MV-4-11 (cell line): ENCODE results near the gene LRP2.
A peak's percentile ranks its signal among the peaks of the same experiment; 100 is the strongest.
"Not testable (repeated sequence)": the region's sequence is repeated elsewhere in the genome, so short reads cannot be mapped to it uniquely, and the experiment has no call there.

Experiments used
- DNase-seq: peaks from one replicate; lab custom pipeline; 2025; lab: John Stamatoyannopoulos, UW

LRP2 gene

DNA sequence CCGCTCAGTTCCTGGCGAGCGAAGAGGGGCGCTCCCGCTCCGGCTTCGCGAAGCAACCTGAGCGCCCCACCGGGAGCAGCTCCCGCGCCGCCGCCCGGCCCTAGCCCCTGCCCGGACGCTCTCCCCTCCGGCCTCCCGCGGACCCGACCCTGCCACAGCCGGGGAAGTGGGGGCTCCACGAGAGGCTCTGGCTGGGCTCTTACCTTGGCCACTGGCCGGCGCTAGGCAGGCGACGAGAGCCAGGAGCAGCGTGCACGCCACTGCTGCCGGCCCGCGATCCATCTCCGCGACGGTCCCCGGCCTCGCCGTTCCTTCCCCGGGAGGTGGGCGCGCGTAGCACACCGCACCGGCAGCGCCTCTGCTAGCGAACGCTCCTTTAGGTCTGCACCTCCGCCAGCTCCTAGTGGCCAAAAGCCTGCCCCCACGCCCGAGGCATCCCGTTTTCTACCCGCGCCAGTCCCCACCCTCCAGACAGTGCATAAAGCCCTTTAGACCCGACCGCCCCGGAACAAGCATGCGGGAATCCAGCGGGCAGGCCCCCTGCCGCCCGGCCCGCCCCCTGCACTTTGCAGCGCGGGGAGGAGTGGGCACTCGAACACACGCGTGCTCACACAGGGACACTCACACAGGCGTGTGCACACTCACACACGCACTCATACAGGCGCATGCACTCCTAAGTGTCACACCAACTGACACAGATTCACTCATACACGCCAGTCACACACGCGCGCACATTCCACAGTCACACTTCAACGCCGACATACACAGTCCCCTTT lies at the start of gene LRP2:
TSS of gene LRP2 (minus strand) at position 417 of the 776 bp plus-strand sequence. CDS start at position 282, 135 bp downstream.
- no peak for DNase-seq

DNA sequence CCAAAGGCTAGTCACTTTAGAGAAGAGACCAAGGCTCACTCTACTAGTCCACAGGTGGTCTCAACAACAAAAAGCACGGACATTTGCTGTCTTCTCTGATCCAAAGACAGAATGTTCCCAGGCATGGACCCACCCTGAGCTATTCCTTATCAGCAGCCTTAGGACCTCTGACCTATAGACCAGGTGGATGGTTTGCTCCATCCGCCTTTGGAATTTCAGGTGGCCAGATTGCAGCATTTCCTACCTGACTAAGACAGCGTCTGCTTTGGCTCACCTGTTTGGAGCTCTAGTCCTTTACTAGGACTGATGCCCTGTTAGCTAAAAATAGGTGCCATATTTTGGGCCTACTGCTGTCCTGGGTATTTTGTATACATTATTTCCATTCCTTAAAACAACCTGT lies 44.6 kb upstream of the LRP2 start:
- no peak for DNase-seq

DNA sequence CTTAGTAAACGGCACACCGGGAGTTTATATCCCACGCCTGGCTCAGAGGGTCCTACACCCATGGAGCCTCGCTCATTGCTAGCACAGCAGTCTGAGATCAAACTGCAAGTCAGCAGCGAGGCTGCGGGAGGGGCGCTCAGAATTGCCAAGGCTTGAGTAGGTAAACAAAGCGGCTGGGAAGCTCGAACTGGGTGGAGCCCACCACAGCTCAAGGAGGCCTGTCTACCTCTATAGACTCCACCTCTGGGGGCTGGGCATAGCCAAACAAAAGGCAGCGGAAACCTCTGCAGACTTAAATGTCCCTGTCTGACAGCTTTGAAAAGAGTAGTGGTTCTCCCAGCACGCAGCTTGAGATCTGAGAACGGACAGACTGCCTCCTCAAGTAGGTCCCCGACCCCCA lies 37.2 kb upstream of the LRP2 start:
- not testable (repeated sequence) for DNase-seq

DNA sequence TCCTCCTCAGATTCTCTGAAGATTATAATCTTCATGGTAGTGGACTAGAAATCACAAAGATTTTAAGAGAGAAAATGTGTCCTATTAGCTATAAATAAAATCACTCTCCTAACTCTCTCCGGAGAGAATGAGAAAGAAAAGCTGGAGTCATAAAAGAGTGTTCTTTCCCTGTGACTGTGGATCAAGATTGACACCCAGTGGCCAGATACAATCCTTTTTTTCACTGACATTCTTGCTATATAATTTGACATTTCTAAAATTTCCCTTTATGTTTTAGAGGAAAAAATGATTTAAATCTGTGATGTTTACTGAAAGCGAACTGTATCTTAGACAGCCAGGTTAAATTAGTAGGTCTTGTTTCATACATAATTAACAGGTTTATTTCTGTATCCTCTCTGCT lies 35.4 kb upstream of the LRP2 start:
- DNase-seq, result no peak

DNA sequence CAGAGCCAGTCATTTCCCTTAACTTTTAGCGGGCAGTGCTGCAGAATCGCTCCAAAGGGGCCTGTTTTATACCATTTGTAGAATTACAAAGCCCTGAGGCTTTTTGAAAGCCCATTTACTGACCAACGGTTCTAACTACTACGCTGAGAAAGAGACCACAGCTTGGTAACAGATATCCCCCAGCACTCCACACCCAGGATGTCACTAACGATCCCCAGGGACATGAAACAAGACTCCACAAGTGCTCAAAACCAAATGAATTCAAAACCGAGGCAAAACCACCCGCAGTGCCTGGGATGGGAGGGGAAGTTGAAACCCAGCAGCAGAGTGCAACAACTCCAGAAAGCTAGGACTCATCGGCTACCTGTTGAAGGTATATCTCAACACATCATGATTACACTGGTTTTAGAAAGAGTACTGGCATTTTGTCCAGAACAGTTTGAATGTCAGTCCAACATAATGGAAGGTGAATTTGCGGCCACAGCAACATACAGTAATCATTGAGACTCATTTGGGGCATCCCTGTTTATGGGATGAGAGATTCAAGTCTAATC lies 33.6 kb upstream of the LRP2 start:
- DNase-seq, result no peak

DNA sequence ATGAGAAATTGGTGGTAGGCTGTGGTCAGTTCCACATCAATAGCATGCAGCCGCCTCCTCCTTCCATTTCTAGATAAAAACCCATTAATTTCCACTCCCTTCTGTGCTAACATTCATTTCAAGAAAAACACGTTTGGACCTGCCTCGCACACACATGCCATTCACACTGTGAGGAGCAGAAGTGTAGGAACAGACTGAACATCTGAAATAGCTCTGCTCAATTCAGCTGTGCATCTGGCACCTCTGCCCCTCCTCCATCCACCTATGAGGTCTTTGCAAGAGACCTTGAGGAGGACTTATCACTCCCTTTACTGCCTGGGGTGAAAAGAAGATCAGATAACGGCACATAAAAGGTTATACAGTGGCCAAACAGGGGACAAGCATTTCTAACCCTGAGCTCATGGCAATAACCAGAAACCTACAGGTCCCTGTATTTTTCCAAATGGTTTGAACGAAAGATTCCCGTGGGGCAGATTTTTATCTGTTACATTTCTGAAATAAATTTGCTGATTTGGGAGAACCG lies 30.8 kb upstream of the LRP2 start:
- DNase-seq, result no peak

DNA sequence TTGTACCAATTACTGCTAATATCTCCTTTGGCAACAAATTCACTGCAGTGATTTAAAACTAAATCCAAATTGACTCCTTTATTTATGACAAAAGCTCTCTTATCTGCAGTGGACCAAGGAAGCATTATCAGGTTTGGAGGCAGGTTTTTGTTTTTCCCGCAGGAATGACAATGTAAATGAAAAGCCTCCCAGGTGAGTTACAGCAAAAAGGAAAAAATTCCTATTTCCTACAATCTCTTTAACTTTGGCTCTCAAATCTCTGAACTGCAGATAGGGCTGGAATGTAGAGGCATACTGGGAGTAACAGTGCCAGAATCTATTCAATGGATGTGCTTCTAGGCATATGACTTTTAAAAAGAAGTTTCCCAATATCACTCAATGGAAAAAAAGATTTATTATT lies 28.9 kb upstream of the LRP2 start:
- no peak for DNase-seq

DNA sequence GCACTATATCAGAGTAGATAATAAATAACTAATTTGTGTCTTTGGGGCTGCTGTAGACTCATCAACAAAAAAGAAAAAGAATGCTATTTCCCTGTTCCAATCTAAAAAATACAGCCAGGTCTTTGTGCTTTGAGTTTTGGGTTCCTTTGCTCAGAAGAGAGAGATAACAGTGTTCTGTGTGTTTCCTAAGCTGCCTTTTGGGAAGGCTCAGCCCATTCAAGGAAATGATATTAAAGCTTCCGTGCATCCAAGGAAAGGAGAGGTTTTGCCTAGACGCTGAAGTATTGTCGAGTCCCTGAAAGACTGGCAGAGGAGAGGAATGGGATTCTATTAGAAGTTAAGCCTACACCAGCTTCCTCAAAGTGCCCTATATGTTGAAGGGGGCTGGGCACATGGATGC lies 25.8 kb upstream of the LRP2 start:
- no peak for DNase-seq

DNA sequence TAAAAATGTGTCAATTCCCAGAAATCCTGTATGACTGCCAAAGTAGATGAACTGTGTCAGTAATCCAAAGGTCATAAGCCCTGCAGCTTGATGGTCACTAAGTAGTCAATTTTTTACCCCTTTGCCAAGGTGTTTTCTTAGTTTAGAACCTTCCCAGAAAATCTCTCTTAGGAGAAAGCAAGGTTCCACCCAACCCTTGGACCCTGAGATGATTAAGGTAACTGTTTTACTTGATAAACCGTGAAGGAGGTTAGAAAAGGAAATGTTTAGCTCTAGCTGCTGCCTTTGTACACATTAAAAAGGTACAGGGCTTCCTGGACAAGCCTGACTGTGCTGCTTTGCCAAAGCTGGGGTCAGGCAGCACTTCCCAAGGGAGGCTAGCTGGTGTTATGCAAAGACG lies 24.4 kb upstream of the LRP2 start:
- no peak for DNase-seq

DNA sequence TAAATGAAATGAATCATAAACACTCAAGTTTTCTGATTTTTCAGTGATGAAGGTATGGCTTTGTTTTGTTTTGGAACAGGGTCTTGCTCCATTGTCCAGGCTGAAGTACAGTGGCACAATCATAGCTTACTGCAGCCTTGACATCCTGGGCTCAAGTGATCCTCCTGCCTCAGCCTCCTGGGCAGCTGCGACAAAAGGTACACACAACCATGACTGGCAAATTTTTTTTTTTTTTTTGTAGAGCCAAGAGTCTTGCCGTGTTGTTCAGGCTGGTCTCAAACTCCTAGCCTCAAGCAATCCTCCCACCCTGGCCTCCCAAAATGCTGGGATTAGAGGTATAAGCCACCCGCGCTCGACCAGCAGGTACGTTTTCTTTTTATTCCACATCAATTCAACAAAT lies 22.5 kb upstream of the LRP2 start:
- DNase-seq, result no peak

DNA sequence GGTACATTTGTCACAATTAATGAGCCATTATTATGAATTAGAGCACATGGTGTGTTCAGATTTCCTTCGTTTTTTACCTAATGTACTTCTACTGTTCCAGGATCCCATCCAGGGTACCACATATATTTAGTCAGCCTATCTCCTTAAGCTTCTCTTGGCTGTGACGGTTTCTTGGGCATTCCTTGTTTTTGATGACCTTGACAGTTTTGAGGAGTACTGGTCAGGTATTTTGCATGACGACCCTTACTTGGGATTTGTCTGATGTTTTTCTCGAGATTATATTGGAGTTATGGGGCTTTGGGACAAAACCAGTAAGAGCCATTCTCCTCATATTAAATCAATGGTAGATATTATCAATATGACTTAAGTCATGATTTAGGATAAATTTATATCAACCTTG lies 10.2 kb upstream of the LRP2 start:
- DNase-seq, result no peak

DNA sequence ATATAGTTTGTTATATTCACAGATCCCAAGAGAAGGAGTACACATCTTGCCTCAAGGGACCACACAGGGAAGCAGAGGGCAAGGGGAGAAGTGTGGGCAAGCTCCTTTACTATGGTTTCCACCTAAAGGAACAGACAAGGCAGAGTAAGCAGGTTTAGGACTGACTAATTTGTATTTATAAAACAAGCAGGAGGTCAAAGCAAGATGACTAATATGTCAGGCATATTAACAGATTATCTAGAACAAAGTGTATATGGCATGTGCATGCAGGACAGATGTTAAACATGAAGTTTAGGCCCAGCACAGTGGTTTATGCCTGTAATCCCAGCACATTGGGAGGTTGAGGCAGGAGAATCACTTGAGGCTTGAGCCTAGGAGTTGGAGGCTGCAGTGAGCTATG lies 3.7 kb upstream of the LRP2 start:
- DNase-seq, result no peak

DNA sequence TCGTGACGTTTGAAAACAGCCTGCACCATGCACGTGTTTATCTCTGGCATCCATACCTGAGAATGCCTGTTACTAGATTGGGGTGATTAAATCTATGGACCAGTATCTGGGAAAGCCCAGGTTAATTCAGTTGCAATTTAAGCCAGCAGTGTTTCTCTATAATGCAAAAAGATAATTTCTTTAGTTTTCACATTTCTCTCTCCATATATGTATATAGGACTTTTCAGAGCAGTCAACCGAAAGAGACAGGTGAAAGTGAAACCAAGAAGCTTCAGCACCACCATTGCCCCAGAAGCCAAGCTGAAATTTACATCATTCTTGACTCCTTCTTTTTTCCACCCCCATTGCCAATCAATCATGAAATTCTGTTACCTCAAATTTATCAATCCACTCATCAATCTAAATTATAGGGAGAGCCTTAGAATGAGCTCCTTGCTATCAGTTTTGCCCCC lies 2.7 kb upstream of the LRP2 start:
- DNase-seq, result no peak

DNA sequence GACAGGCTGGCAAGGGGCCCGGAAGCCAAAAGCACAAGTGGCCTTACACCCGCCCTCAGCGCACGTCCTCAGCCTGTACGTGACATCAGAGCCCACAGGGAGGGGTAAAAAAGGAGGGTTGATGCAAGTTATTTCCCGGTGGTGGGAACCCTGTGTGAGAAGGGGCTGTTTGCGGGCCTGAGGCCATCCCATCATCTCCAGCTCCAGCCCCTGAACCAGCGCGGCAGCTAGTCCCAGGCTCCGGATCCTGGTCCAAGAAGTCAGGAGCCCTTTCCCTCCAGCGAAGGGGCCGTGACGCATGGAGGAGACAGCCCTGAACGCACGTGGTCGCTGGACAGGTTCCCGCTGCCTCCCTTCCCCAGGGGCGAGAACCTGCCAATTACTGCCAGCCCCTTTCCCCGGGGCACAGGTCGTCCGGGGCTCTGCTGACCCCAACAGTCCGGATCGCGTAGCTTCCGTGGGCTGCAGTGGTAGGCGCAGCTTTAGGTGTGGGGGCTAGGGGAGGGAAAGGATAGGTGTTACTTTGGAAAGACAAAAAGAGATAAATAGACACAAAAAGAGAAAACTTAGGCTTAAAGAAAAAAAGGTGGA lies 1.3 kb upstream of the LRP2 start:
- DNase-seq, result no peak

DNA sequence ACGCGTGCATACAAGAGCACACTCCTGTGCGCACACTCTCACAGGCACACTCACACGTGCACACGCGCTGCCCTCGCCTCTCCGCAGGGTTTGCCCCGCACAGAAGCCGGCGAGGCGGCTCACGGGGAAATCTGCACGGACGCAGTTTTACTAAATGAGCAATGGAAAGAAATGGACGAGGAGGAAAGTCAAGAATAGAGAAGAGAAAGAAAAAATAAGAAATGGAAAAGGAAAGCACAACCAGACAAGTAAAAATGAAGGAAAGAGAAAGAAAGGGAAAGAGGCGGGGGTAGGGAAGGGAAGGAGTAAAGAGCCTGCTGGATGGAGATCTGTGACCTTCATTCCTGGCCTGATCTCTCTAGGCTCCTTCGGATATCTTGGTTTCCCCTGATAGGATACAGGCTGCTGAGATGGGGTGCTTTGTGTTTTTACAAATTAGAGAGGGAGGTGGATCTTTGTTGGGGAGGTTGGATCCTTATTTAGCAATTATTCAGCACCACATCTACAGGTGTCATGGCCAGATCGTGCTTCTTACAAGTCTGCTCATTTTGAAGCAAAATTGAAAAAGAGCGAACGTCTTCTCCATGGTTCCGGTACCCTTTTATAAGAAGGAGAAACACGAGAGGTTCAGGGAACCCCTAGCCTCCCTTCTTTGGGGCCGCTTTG lies 693 bp upstream of the LRP2 start:
- no peak for DNase-seq

DNA sequence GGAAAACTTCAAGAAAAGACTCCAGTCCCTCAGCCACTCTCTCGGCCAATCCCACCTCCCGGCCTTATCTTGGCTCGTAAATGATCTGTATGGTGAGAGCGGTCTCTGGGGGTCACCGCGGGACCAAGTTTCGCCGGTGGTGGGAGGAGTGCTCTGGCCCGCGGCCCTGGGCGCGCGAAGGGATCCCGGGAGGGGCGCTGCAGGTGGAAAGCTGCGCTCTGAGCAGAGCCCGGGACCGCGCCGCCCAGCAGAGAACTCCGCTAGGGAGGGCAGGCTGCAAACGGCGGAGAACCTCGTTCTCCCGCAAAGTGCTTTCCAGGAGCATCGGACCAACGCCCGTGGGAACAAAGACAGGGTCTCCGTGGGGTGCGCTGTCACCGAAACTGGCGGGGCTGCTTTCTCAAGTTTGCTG lies 622 bp downstream of the LRP2 start:
- no peak for DNase-seq

DNA sequence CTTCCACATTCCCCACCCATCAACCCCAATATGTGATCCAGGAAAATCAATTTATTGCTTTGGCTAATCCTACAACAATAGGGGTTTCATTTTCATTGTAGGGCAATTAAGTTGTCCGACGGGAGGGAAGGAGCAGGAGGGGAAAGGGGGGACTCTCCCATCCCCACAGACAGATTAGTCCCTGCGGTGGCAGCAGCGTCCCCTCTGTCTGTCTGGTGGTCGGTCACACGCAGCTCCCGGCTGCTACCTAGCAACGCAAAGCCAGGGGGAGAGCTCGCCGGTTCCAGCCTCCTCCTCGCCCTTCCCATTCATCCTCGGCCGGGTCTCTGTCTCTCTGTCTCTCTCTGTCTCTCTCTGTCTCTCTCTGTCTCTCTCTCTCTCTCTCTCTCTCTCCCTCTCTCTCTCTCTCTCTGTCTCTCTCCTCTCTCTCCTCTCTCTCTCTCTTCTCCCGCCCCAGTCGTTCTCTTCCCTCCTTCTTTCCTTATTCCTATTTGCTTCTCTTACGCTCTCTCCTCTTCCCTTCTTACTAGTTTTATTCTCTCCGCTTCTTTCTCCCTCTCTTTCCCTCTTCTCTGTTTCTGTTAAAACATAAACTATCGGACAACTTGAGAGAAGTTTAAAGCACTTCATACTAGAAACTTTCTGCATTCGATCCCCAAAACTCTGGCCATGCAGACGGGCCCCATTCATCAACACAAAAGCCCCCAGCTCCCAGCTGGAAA lies 1.2 kb downstream of the LRP2 start:
- no peak for DNase-seq

DNA sequence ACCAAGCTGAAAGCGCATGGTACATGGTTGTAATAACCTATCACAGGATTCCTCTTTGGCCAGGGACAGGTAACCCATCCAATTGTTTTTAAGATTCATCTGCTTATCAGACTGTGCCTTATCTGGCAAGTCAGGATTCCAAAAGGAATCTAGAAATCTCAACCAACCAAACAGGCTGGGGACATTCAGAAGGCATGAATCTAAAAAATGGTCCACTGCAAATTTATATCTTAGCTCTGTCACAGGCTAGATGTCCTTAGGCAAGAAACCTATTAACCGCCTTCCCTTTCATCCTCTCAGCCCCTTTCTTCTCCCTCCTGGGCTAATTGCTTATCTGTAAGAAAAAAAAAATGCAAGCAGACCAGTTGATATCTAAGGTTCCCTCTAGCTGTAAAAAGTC lies 4.3 kb downstream of the LRP2 start:
- no peak for DNase-seq

DNA sequence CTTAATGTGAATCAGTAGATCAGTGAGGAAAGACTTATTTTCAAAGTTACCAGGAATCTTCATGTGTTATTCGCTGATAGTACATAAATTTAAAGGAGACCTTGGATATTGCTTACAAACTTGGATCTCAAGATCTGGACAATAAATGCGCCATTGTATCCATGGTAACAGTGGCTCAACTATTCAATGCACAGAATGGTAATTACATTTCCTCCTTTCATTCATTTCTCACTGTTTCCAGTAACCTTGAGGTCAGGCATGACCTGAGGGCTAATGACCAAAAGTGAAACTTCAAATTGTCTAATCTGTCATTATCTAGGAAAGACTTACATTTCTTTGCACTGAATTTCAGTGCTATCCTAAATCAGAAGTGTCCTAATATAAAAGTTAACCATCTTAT lies 8.1 kb downstream of the LRP2 start:
- DNase-seq, result no peak

DNA sequence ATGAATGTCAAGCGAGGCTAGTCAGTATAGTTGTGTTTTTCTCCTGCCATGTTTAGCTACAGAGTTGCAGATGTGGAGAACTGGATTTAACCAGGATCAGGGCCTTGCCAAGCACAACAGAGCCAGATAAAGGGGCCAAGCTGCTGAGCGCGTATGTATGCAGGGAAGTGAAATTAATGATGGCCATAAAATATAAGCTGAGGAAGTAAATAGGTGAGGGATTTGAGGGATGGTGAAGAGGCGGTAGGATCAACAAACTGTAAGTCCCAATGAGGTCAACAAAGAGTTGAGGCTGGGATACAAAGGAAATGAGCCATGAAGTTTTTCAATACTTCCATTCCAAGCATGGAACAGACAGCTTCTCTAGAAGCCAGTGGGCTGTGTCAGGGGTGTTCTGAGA lies 10.6 kb downstream of the LRP2 start:
- no peak for DNase-seq

DNA sequence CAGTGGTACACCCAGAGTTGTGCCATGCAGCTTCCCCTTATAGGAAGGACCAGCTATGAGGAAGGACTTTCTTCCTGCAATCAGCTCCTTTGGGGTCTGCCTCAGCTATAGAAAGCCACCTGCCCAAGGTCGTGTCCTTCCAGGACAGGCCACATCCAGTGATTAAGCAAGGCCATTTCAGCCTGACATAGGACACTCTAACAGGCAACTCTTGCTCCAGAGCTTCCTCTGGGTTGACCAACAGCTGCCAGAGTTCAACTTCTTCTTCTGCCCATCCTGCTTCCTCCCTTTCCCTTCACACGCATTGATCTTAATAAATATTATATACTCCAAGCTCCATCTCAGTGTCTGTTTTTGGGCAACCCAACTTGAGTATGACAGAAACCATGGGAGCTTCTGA lies 12.8 kb downstream of the LRP2 start:
- peak; percentile 18 for DNase-seq
